CD4-positive, CD25-positive, alpha-beta regulatory T cell (primary cell): Measurements from ENCODE around the gene POFUT2. TPM values are rescaled to one million over a fixed set of nuclear protein-coding genes. Genes with fewer than 3 reads are reported as not detected.

Source experiments
- ATAC-seq, 2 donors: fragments of 150-1000 bp; cut with Tn5 transposase; one replicate each; pipeline ENCODE4 v1.10.0; 2021; ENCODE audit warnings: low read depth in 2 of 2, moderate number of reproducible peaks in 2 of 2, moderate library complexity in 1 of 2
- DNase-seq, 3 donors: peaks; one replicate each; pipeline versions ENCODE4 v3.0.0 to v3.0.0-alpha.2; 2012 to 2022; ENCODE audit warnings: mixed read lengths in 1 of 3
- H3K27ac ChIP-seq: one replicate; pipeline ENCODE4 v1.7.0; 2013; ENCODE audit warnings: mild to moderate bottlenecking, low read length; ENCODE audit not compliant: insufficient read depth, poor library complexity, severe bottlenecking
- H3K27me3 ChIP-seq: one replicate; pipeline ENCODE4 v1.7.0; 2013; ENCODE audit warnings: low read length; ENCODE audit not compliant: control insufficient read depth, insufficient read depth
- H3K36me3 ChIP-seq: one replicate; pipeline ENCODE4 v1.7.0; 2013; ENCODE audit warnings: mild to moderate bottlenecking, low read length, moderate library complexity; ENCODE audit not compliant: control insufficient read depth, insufficient read depth
- H3K4me1 ChIP-seq: 2 replicates; pipeline ENCODE4 v1.7.0; 2013; ENCODE audit warnings: mild to moderate bottlenecking, low read length; ENCODE audit not compliant: insufficient read depth, control insufficient read depth, poor library complexity, severe bottlenecking
- H3K4me3 ChIP-seq: one replicate; pipeline ENCODE4 v1.7.0; 2013; ENCODE audit warnings: low read depth, mild to moderate bottlenecking, low read length, moderate library complexity
- H3K9me3 ChIP-seq, 2 experiments: 1 replicate in 1 of 2; 2 replicates in 1 of 2; pipeline ENCODE4 v1.7.0; 2013; ENCODE audit warnings: low read length in 2 of 2, mild to moderate bottlenecking in 1 of 2, moderate library complexity in 1 of 2; ENCODE audit not compliant: control insufficient read depth in 2 of 2
- H3K27ac Mint-ChIP-seq, 3 donors: one replicate each; pipeline ENCODE4 v1.8.0; 2020 to 2022; ENCODE audit warnings: mild to moderate bottlenecking in 3 of 3, mixed read lengths in 3 of 3, moderate library complexity in 2 of 3
- H3K27me3 Mint-ChIP-seq: one replicate; pipeline ENCODE4 v1.8.0; 2022; ENCODE audit warnings: mild to moderate bottlenecking, mixed read lengths
- H3K36me3 Mint-ChIP-seq: one replicate; pipeline ENCODE4 v1.8.0; 2020; ENCODE audit warnings: mixed read lengths
- H3K4me1 Mint-ChIP-seq, 4 donors: one replicate each; pipeline ENCODE4 v1.8.0; 2020 to 2022; ENCODE audit warnings: mixed read lengths in 4 of 4, mild to moderate bottlenecking in 1 of 4
- H3K4me3 Mint-ChIP-seq, 4 donors: one replicate each; pipeline ENCODE4 v1.8.0; 2020 to 2022; ENCODE audit warnings: mild to moderate bottlenecking in 4 of 4, mixed read lengths in 4 of 4, moderate library complexity in 3 of 4
- H3K9me3 Mint-ChIP-seq, 7 donors: one replicate each; pipeline ENCODE4 v1.8.0; 2020 to 2022; ENCODE audit warnings: mixed read lengths in 7 of 7, mild to moderate bottlenecking in 3 of 7, moderate library complexity in 2 of 7
- polyA plus RNA-seq, 4 donors: library from polyadenylated mRNA; unstranded; fragments of 300-500 nt; fragmentation: Illumina TruSeq; gene quantifications; one replicate each; pipeline ENCODE4 v1.2.3, GENCODE V29; 2021
- total RNA-seq: library from RNA; stranded (reverse); gene quantifications from one replicate; pipeline ENCODE4 v1.2.3, GENCODE V29; 2022

Gene POFUT2
- total and polyA plus RNA-seq, 5 donors from 2014 or later: 2.6 to 55.6 (median 3.3) TPM

- H3K4me3 Mint-ChIP-seq: no peak overlapping the region
- H3K36me3 ChIP-seq: peaks cover 27% of the 10 kb centered on the region
- H3K4me1 ChIP-seq: peaks cover 11% of the 10 kb centered on the region
- H3K27ac ChIP-seq: no peak overlapping the region
- no peaks in the 10 kb centered on the region for H3K9me3 ChIP-seq
- no peak overlapping the region for H3K4me3 ChIP-seq
- ATAC-seq: no peak
- peaks cover 1% of the 10 kb centered on the region for H3K36me3 Mint-ChIP-seq
- peaks cover 0 to 8% (median 5%) of the 10 kb centered on the region in 4 donors for H3K4me1 Mint-ChIP-seq
- H3K27me3 ChIP-seq: no peaks in the 10 kb centered on the region
- no peak overlapping the region for H3K27ac Mint-ChIP-seq
- peaks cover 0 to 2% (median 0%) of the 10 kb centered on the region in 7 donors for H3K9me3 Mint-ChIP-seq
- no peaks in the 10 kb centered on the region for H3K27me3 Mint-ChIP-seq
- no peak for DNase-seq
These were observed 25.6 kb downstream of the POFUT2 start for GRCh38 chr21:45262041-45262581.

- peaks cover 0 to 2% (median 0%) of the 10 kb centered on the region in 7 donors for H3K9me3 Mint-ChIP-seq
- no peak overlapping the region for H3K4me3 Mint-ChIP-seq
- no peaks in the 10 kb centered on the region for H3K36me3 Mint-ChIP-seq
- no peak overlapping the region for H3K27ac Mint-ChIP-seq
- peaks cover 0 to 7% (median 0%) of the 10 kb centered on the region in 4 donors for H3K4me1 Mint-ChIP-seq
- DNase-seq (no peak), ATAC-seq (no peak)
- H3K9me3 ChIP-seq: no peaks in the 10 kb centered on the region
- no peak overlapping the region for H3K4me3 ChIP-seq
- H3K4me1 ChIP-seq: peaks cover 11% of the 10 kb centered on the region
- H3K36me3 ChIP-seq: peaks cover 27% of the 10 kb centered on the region
- H3K27me3 Mint-ChIP-seq: no peaks in the 10 kb centered on the region
- no peaks in the 10 kb centered on the region for H3K27me3 ChIP-seq
- no peak overlapping the region for H3K27ac ChIP-seq
These were observed 26.6 kb downstream of the POFUT2 start for GRCh38 chr21:45261093-45261492.

GRCh38 chr21:45260191-45260825 lies 27.4 kb downstream of the POFUT2 start:
- Mint-ChIP-seq H3K27me3 (no peaks in the 10 kb centered on the region), H3K27ac (no peak overlapping the region), H3K9me3 (peaks cover 0 to 2% (median 0%) of the 10 kb centered on the region in 7 donors), H3K36me3 (no peaks in the 10 kb centered on the region), H3K4me1 (peaks cover 0 to 12% (median 0%) of the 10 kb centered on the region in 4 donors), H3K4me3 (peak overlapping the region in 1 of 4 donors; percentile 11)
- no peak overlapping the region for H3K27ac ChIP-seq
- peaks cover 21% of the 10 kb centered on the region for H3K36me3 ChIP-seq
- H3K9me3 ChIP-seq: no peaks in the 10 kb centered on the region
- H3K4me1 ChIP-seq: peaks cover 12% of the 10 kb centered on the region
- ATAC-seq (no peak), DNase-seq (no peak)
- H3K27me3 ChIP-seq: no peaks in the 10 kb centered on the region
- no peak overlapping the region for H3K4me3 ChIP-seq

- no peaks in the 10 kb centered on the region for H3K9me3 ChIP-seq
- peaks cover 8% of the 10 kb centered on the region for H3K27me3 Mint-ChIP-seq
- no peak overlapping the region for H3K4me3 ChIP-seq
- H3K9me3 Mint-ChIP-seq: peaks cover 0 to 2% (median 0%) of the 10 kb centered on the region in 7 donors
- no peak overlapping the region for H3K27ac ChIP-seq
- no peak overlapping the region for H3K4me3 Mint-ChIP-seq
- H3K4me1 Mint-ChIP-seq: peaks cover 0 to 20% (median 0%) of the 10 kb centered on the region in 4 donors
- peaks cover 12% of the 10 kb centered on the region for H3K4me1 ChIP-seq
- H3K27ac Mint-ChIP-seq: no peak overlapping the region
- H3K36me3 ChIP-seq: peaks cover 12% of the 10 kb centered on the region
- no peak for DNase-seq
- no peak for ATAC-seq
- H3K27me3 ChIP-seq: no peaks in the 10 kb centered on the region
- no peaks in the 10 kb centered on the region for H3K36me3 Mint-ChIP-seq
These were observed 28.4 kb downstream of the POFUT2 start for GRCh38 chr21:45259206-45259840.

GRCh38 chr21:45258466-45258865 lies 29.2 kb downstream of the POFUT2 start:
- peaks cover 12% of the 10 kb centered on the region for H3K4me1 ChIP-seq
- peaks cover 4% of the 10 kb centered on the region for H3K36me3 ChIP-seq
- H3K36me3 Mint-ChIP-seq: no peaks in the 10 kb centered on the region
- H3K27me3 ChIP-seq: no peaks in the 10 kb centered on the region
- H3K4me3 Mint-ChIP-seq: peak overlapping the region in 1 of 4 donors; percentile 4
- H3K27me3 Mint-ChIP-seq: peaks cover 8% of the 10 kb centered on the region
- no peak overlapping the region for H3K27ac Mint-ChIP-seq
- no peak for ATAC-seq
- no peak overlapping the region for H3K27ac ChIP-seq
- peaks cover 0 to 21% (median 0%) of the 10 kb centered on the region in 4 donors for H3K4me1 Mint-ChIP-seq
- DNase-seq: no peak
- no peak overlapping the region for H3K4me3 ChIP-seq
- no peaks in the 10 kb centered on the region for H3K9me3 ChIP-seq
- peaks cover 0 to 1% (median 0%) of the 10 kb centered on the region in 7 donors for H3K9me3 Mint-ChIP-seq

- Mint-ChIP-seq H3K4me1 (peaks cover 0 to 21% (median 0%) of the 10 kb centered on the region in 4 donors), H3K9me3 (no peaks in the 10 kb centered on the region), H3K27me3 (peaks cover 8% of the 10 kb centered on the region), H3K36me3 (no peaks in the 10 kb centered on the region), H3K27ac (no peak overlapping the region), H3K4me3 (peak overlapping the region in 1 of 4 donors; percentile 4)
- H3K27me3 ChIP-seq: no peaks in the 10 kb centered on the region
- H3K4me1 ChIP-seq: peaks cover 12% of the 10 kb centered on the region
- H3K9me3 ChIP-seq: no peaks in the 10 kb centered on the region
- DNase-seq: no peak
- no peak overlapping the region for H3K27ac ChIP-seq
- H3K36me3 ChIP-seq: no peaks in the 10 kb centered on the region
- no peak overlapping the region for H3K4me3 ChIP-seq
- ATAC-seq: no peak
These were observed 29.9 kb downstream of the POFUT2 start for GRCh38 chr21:45257673-45258341.

- H3K27ac ChIP-seq: no peak overlapping the region
These were observed 30.6 kb downstream of the POFUT2 start for GRCh38 chr21:45256912-45257672.

More at GRCh38 chr21:45256912-45257672, 30.6 kb downstream of the POFUT2 start:
- peaks cover 8% of the 10 kb centered on the region for H3K27me3 Mint-ChIP-seq
- peaks cover 0 to 21% (median 0%) of the 10 kb centered on the region in 4 donors for H3K4me1 Mint-ChIP-seq
- ATAC-seq: no peak
- Histone ChIP-seq H3K4me1 (peaks cover 12% of the 10 kb centered on the region), H3K9me3 (no peaks in the 10 kb centered on the region), H3K36me3 (no peaks in the 10 kb centered on the region), H3K27me3 (no peaks in the 10 kb centered on the region), H3K4me3 (no peak overlapping the region)
- H3K36me3 Mint-ChIP-seq: no peaks in the 10 kb centered on the region
- H3K4me3 Mint-ChIP-seq: no peak overlapping the region
- DNase-seq: peak in 1 of 3 donors; percentile 23
- no peak overlapping the region for H3K27ac Mint-ChIP-seq
- no peaks in the 10 kb centered on the region for H3K9me3 Mint-ChIP-seq
